A549 (cell line): ENCODE measurements around the gene HMG20A. TPM values are rescaled to one million over a fixed set of nuclear protein-coding genes. Genes with fewer than 3 reads are reported as not detected.

ENCODE experiments used
- ATAC-seq, 2 experiments: fragments of 200-7000 bp in 1 of 2; fragments of >200 bp in 1 of 2; cut with Nextera tagmentation in 1 of 2; cut with Tn5 transposase in 1 of 2; 3 replicates each; pipeline versions ENCODE4 v1.8.0 to v1.9.1; 2018 to 2020; ENCODE audit warnings: mild to moderate bottlenecking in 1 of 2, moderate library complexity in 1 of 2
- CTCF ChIA-PET: fragments of 300-600 bp; sonication (Branson Sonifier 250); formaldehyde crosslinking; extraction: SDS; loops from one replicate; lab custom pipeline; 2021; ENCODE audit warnings: antibody characterized with exemption, inconsistent platforms; lab: Yijun Ruan, JAX
- POLR2A ChIA-PET: fragments of 350-600 bp; formaldehyde crosslinking; extraction: SDS; loops from one replicate; lab custom pipeline; 2021; ENCODE audit warnings: antibody characterized with exemption, inconsistent platforms; lab: Yijun Ruan, JAX
- DNase-seq, 2 experiments: peaks; one replicate each; pipeline versions ENCODE4 v3.0.0 to v3.0.0-alpha.2; 2011 to 2016; ENCODE audit warnings: low read depth in 1 of 2, low spot score in 1 of 2
- FAIRE-seq: peaks from 2 replicates; lab custom pipeline; 2011; peaks lifted over from hg19 to GRCh38; lab: Jason Lieb, UNC
- H3K27ac ChIP-seq, 2 experiments: fragments of >200 bp; sonication (Bioruptor Twin); formaldehyde crosslinking; 3 replicates each; pipeline ENCODE4 v1.5.1; 2016 to 2017
- H3K4me1 ChIP-seq: fragments of >200 bp; sonication (Bioruptor Twin); formaldehyde crosslinking; 3 replicates; pipeline ENCODE4 v1.6.1; 2016
- H3K4me2 ChIP-seq: fragments of >200 bp; sonication (Bioruptor Twin); formaldehyde crosslinking; 3 replicates; pipeline ENCODE4 v1.6.1; 2016
- H3K4me3 ChIP-seq: fragments of >200 bp; sonication (Bioruptor Twin); formaldehyde crosslinking; 3 replicates; pipeline ENCODE4 v1.5.1; 2016
- H3K9me3 ChIP-seq: fragments of >200 bp; sonication (Bioruptor Twin); formaldehyde crosslinking; 3 replicates; pipeline ENCODE4 v1.6.1; 2016
- BCL3 ChIP-seq: fragments of >200 bp; sonication (Bioruptor Twin); formaldehyde crosslinking; IDR thresholded peaks from 3 replicates; pipeline ENCODE4 v1.6.1; 2016
- CBX2 ChIP-seq: fragments of 200-600 bp; sonication (generic); IDR thresholded peaks from 2 replicates; pipeline ENCODE4 v1.6.1; 2016; ENCODE audit warnings: low read depth, mild to moderate bottlenecking, borderline replicate concordance
- CBX8 ChIP-seq: fragments of 200-600 bp; sonication (generic); IDR thresholded peaks from 2 replicates; pipeline ENCODE4 v1.6.1; 2016
- CTCF ChIP-seq: fragments of >200 bp; sonication (Bioruptor Twin); formaldehyde crosslinking; IDR thresholded peaks from 3 replicates; pipeline ENCODE4 v1.5.1; 2016
- ELK1 ChIP-seq: fragments of 150-350 bp; IDR thresholded peaks from 2 replicates; pipeline ENCODE4 v1.6.1; 2014; ENCODE audit warnings: low read depth, mild to moderate bottlenecking, low read length
- FOSL2 ChIP-seq, 2 experiments: fragments of 450-650 bp in 1 of 2; fragments of >200 bp in 1 of 2; sonication (Bioruptor Twin) in 1 of 2; formaldehyde crosslinking; IDR thresholded peaks; 2 replicates each; pipeline versions ENCODE4 v1.5.0 to v1.6.1; 2016 to 2020; ENCODE audit warnings: mild to moderate bottlenecking in 1 of 2, moderate library complexity in 1 of 2
- GATA3 ChIP-seq: IDR thresholded peaks from 2 replicates; pipeline ENCODE4 v1.6.1; 2012; ENCODE audit warnings: borderline replicate concordance
- HDAC2 ChIP-seq: fragments of 200-600 bp; sonication (generic); IDR thresholded peaks from 2 replicates; pipeline ENCODE4 v1.6.1; 2016
- HEYL ChIP-seq: fragments of 250-450 bp; sonication (Bioruptor Pico); IDR thresholded peaks from 2 replicates; pipeline ENCODE4 v1.8.0; 2021; ENCODE audit warnings: mild to moderate bottlenecking, moderate library complexity
- HOXA7 ChIP-seq: fragments of 250-450 bp; sonication (Bioruptor Pico); IDR thresholded peaks from 2 replicates; pipeline ENCODE4 v1.5.0; 2020; ENCODE audit warnings: mild to moderate bottlenecking, moderate library complexity
- JUN ChIP-seq, 2 experiments: fragments of >200 bp; sonication (Bioruptor Twin); formaldehyde crosslinking; IDR thresholded peaks; 2 replicates in 1 of 2; 3 replicates in 1 of 2; pipeline ENCODE4 v1.6.1; 2016 to 2017
- KDM5A ChIP-seq: fragments of 200-600 bp; sonication (generic); IDR thresholded peaks from 2 replicates; pipeline ENCODE4 v1.6.1; 2016; ENCODE audit warnings: antibody characterized with exemption, mild to moderate bottlenecking
- MAFK ChIP-seq: fragments of 450-650 bp; IDR thresholded peaks from 2 replicates; pipeline ENCODE4 v1.6.1; 2014; ENCODE audit not compliant: partially characterized antibody
- NFE2L2 ChIP-seq: fragments of 150-350 bp; conservative IDR thresholded peaks from 2 replicates; pipeline ENCODE4 v1.6.1; 2014; ENCODE audit warnings: low read length
- NPAS2 ChIP-seq: fragments of 250-450 bp; sonication (Bioruptor Pico); IDR thresholded peaks from 2 replicates; pipeline ENCODE4 v1.8.0; 2022; ENCODE audit warnings: mild to moderate bottlenecking, moderate library complexity, borderline replicate concordance
- NR3C1 ChIP-seq: fragments of >200 bp; sonication (Bioruptor Twin); formaldehyde crosslinking; IDR thresholded peaks from 3 replicates; pipeline ENCODE4 v1.6.1; 2017
- POLR2AphosphoS2 ChIP-seq: conservative IDR thresholded peaks from 2 replicates; pipeline ENCODE4 v1.6.1; 2012; ENCODE audit warnings: low read length, improper control_type of control experiment, inconsistent platforms
- RAD21 ChIP-seq, 2 experiments: fragments of >200 bp in 1 of 2; sonication (Bioruptor Twin) in 1 of 2; formaldehyde crosslinking in 1 of 2; IDR thresholded peaks in 1 of 2; conservative IDR thresholded peaks in 1 of 2; 2 replicates in 1 of 2; 3 replicates in 1 of 2; pipeline ENCODE4 v1.6.1; 2012 to 2018; ENCODE audit warnings: inconsistent platforms in 1 of 2
- RARB ChIP-seq: fragments of 250-450 bp; sonication (Bioruptor Pico); IDR thresholded peaks from 2 replicates; pipeline ENCODE4 v1.8.0; 2021; ENCODE audit warnings: mild to moderate bottlenecking, moderate library complexity
- REST ChIP-seq: fragments of 200-600 bp; sonication (generic); IDR thresholded peaks from 2 replicates; pipeline ENCODE4 v1.6.1; 2016; ENCODE audit warnings: antibody characterized with exemption, mild to moderate bottlenecking, moderate library complexity
- RFX5 ChIP-seq: fragments of 450-650 bp; IDR thresholded peaks from 2 replicates; pipeline ENCODE4 v1.7.1; 2014; ENCODE audit warnings: antibody characterized with exemption, mild to moderate bottlenecking, moderate library complexity
- TFCP2L1 ChIP-seq: fragments of 250-450 bp; sonication (Bioruptor Pico); IDR thresholded peaks from 2 replicates; pipeline ENCODE4 v1.5.0; 2021; ENCODE audit warnings: mild to moderate bottlenecking
- ZFP36 ChIP-seq: fragments of 450-650 bp; IDR thresholded peaks from 2 replicates; pipeline ENCODE4 v1.6.1; 2014; ENCODE audit warnings: borderline replicate concordance; ENCODE audit not compliant: partially characterized antibody
- WGBS: methylation state at CpG from one replicate; pipeline ENCODE4 v1.1.6; 2017; ENCODE audit errors: missing lambda C conversion rate; 5-methylcytosine and 5-hydroxymethylcytosine counted together
- polyA plus RNA-seq, 4 experiments: library from polyadenylated mRNA; depleted of rRNA in 3 of 4; stranded (reverse); fragments of >200 nt; fragmentation: RNase III in 1 of 4; extraction: RNeasy Plus Mini Kit Qiagen cat#74134 plus additional on column Dnase treatment in 1 of 4; gene quantifications; 2 replicates in 3 of 4; 3 replicates in 1 of 4; pipeline ENCODE4 v1.2.3, GENCODE V29; 2011 to 2017
- TF ChIP-seq, protein P1 (sequence below): fragments of 250-450 bp; sonication (Bioruptor Pico); IDR thresholded peaks from 2 replicates; pipeline ENCODE4 v1.5.0; 2020; ENCODE audit warnings: low read depth, mild to moderate bottlenecking, moderate library complexity
- TF ChIP-seq, protein P2 (sequence below): fragments of 450-650 bp; IDR thresholded peaks from 2 replicates; pipeline ENCODE4 v1.6.1; 2014; ENCODE audit warnings: antibody characterized with exemption

Gene HMG20A
- polyA plus RNA-seq, 2 of the 4 experiments (the other 2 are of a cell fraction) = 29.5 to 85.1 TPM

- ATAC-seq (no peak), FAIRE-seq (no peak)
- CTCF ChIA-PET = interaction anchor here (0.6 to 0.8 kb wide), 2 partner anchors 37 to 216 kb away, joined by 3 read pairs; no protein-coding TSS in a partner anchor
- H3K4me1 ChIP-seq = peaks cover 9% of the 10 kb centered on the region; the same call in 2 of the 3 replicates
- no peak overlapping the region for H3K27ac ChIP-seq
- POLR2A ChIA-PET = no interaction called here
- no peak overlapping the region for H3K4me2 ChIP-seq
- TF ChIP-seq, protein P1, sequence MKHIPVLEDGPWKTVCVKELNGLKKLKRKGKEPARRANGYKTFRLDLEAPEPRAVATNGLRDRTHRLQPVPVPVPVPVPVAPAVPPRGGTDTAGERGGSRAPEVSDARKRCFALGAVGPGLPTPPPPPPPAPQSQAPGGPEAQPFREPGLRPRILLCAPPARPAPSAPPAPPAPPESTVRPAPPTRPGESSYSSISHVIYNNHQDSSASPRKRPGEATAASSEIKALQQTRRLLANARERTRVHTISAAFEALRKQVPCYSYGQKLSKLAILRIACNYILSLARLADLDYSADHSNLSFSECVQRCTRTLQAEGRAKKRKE (CRISPR knock-in tag) = no peak
- no peak for TF ChIP-seq BCL3
- TF ChIP-seq, protein P2, sequence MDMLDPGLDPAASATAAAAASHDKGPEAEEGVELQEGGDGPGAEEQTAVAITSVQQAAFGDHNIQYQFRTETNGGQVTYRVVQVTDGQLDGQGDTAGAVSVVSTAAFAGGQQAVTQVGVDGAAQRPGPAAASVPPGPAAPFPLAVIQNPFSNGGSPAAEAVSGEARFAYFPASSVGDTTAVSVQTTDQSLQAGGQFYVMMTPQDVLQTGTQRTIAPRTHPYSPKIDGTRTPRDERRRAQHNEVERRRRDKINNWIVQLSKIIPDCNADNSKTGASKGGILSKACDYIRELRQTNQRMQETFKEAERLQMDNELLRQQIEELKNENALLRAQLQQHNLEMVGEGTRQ = no peak
- no peak for TF ChIP-seq ZFP36
- no peak for TF ChIP-seq NFE2L2
- TF ChIP-seq NR3C1 = no peak
- no peak for TF ChIP-seq HEYL (CRISPR knock-in tag)
- TF ChIP-seq GATA3 = no peak
- no peak for TF ChIP-seq CBX2
- no peak for TF ChIP-seq RFX5
- no peak for TF ChIP-seq CBX8
- TF ChIP-seq, all 56 proteins: peak for 0
- Histone ChIP-seq H3K4me3 (no peak overlapping the region), H3K9me3 (no peaks in the 10 kb centered on the region)
- no peak for DNase-seq
Measured at GRCh38 chr15:77484994-77485393, 64.3 kb downstream of the HMG20A start.

DNA sequence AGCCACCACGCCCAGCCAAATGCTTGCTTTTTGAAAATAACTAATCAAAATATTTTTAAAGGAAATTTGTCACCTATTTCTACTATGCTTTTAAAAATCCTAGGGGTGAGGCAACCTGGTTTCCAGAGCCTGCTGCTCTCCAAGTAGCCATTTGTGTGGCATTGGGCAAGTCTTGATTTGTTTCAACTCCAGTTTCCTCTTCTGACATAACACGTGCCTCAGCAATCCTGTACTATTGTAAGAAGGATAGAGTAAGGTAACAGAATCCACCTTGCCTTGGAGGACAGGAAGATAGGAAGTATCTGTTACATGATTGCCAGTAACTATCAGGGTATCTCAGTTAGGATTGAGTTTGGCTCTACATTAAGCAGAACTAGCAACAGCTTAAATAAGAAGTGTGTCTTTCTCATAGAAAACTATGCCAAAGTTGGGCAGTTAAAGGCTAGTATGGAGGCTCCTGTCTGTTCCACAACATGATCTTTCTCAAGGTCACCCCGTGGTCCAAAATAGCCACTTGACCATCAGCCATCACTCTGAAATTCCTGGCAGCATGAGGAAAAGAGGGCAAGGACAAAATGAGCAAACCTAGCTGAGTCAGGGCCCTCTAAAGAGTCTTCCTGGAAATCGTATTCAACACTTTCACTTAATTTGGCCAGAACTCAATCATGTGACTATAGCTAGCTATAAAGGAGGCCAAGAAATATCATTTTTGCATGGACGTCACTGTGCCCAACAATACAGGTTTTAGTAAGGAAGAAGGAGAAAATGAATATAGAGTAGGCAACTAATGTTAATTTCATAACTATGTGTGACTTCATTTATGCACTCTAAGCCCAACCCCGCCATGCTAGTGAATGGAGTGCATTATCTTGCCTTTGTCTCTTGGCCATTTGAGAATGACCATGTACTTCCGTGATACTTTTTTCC, 66.1 kb downstream of the HMG20A start:
- H3K9me3 ChIP-seq = no peaks in the 10 kb centered on the region
- ChIA-PET CTCF (interaction anchor here (0.6 to 2.5 kb wide), 4 partner anchors 9 to 390 kb away, joined by 3 to 12 read pairs (median 6); no protein-coding TSS in a partner anchor), POLR2A (no interaction called here)
- no peak overlapping the region for H3K27ac ChIP-seq
- no peak for FAIRE-seq
- 85% methylated on average over 7 of the region's 7 CpGs for WGBS
- TF ChIP-seq CTCF = no peak
- no peak for TF ChIP-seq TFCP2L1 (CRISPR knock-in tag)
- TF ChIP-seq KDM5A = no peak
- no peak for TF ChIP-seq POLR2AphosphoS2
- TF ChIP-seq RAD21 (conservative IDR thresholded peaks at IDR 0.05 in 1 of 2, IDR thresholded peaks at IDR 0.05 in 1 of 2) = no peak
- no peak for TF ChIP-seq RARB (CRISPR knock-in tag)
- TF ChIP-seq NR3C1 = no peak
- no peak for TF ChIP-seq NPAS2 (CRISPR knock-in tag)
- TF ChIP-seq REST = no peak
- TF ChIP-seq JUN (IDR thresholded peaks at IDR 0.05) = no peak
- no peak for TF ChIP-seq HOXA7 (CRISPR knock-in tag)
- TF ChIP-seq FOSL2 (IDR thresholded peaks at IDR 0.05) = no peak
- no peak for TF ChIP-seq FOSL2 (CRISPR knock-in tag; IDR thresholded peaks at IDR 0.05)
- no peak for TF ChIP-seq MAFK
- no peak for TF ChIP-seq HDAC2
- no peak for TF ChIP-seq ELK1
- ATAC-seq = no peak
- no peak for DNase-seq
- peaks cover 8% of the 10 kb centered on the region; the same call in 2 of the 3 replicates for H3K4me1 ChIP-seq
- H3K4me2 ChIP-seq = no peak overlapping the region
- H3K4me3 ChIP-seq = no peak overlapping the region
